PC-9 (cell line): ENCODE results near the gene VENTX. TPM values are rescaled to one million over a fixed set of nuclear protein-coding genes. Genes with fewer than 3 reads are reported as not detected.

Experiments used
- BruUV-seq: library from RNA; stranded (reverse); fragments of 400-500 nt; replicated peaks from 2 replicates; lab custom pipeline; 2021; lab: Mats Ljungman, UMichigan
- CTCF ChIA-PET: fragments of 300-600 bp; sonication (Branson Sonifier 250); formaldehyde crosslinking; loops from one replicate; lab custom pipeline; 2022; ENCODE audit warnings: antibody characterized with exemption; lab: Charles Lee
- POLR2A ChIA-PET: fragments of 300-600 bp; sonication (Branson Sonifier 250); formaldehyde crosslinking; loops from one replicate; lab custom pipeline; 2022; ENCODE audit warnings: antibody characterized with exemption; ENCODE audit not compliant: unreplicated experiment; lab: Charles Lee
- DNase-seq, 2 experiments: peaks; one replicate each; pipeline versions ENCODE4 v3.0.0 to v3.0.0-alpha.2; 2015 to 2022; ENCODE audit warnings: mixed read lengths in 1 of 2
- H2AFZ ChIP-seq: fragments of 200-600 bp; sonication (generic); 2 replicates; pipeline ENCODE4 v1.8.1; 2017; ENCODE audit warnings: antibody characterized with exemption
- H3F3A ChIP-seq: fragments of 200-600 bp; sonication (generic); 2 replicates; pipeline ENCODE4 v1.8.1; 2017; ENCODE audit warnings: antibody characterized with exemption, mild to moderate bottlenecking, low read depth; ENCODE audit not compliant: insufficient read depth
- H3K27ac ChIP-seq: fragments of 200-600 bp; sonication (generic); 2 replicates; pipeline ENCODE4 v1.6.1; 2016; ENCODE audit warnings: mixed run types
- H3K27me3 ChIP-seq: fragments of 200-600 bp; sonication (generic); 2 replicates; pipeline ENCODE4 v1.6.1; 2016; ENCODE audit warnings: low read depth, mixed run types; ENCODE audit not compliant: insufficient read depth
- H3K36me3 ChIP-seq: fragments of 200-600 bp; sonication (generic); 2 replicates; pipeline ENCODE4 v1.6.1; 2016; ENCODE audit warnings: low read depth, mixed run types
- H3K4me1 ChIP-seq: fragments of 200-600 bp; sonication (generic); replicated peaks from 2 replicates; pipeline ENCODE4 v1.6.1; 2016; ENCODE audit warnings: mixed run types; ENCODE audit not compliant: insufficient read depth
- H3K4me2 ChIP-seq: fragments of 200-600 bp; sonication (generic); 2 replicates; pipeline ENCODE4 v1.6.1; 2017; ENCODE audit warnings: mixed run types
- H3K4me3 ChIP-seq: fragments of 200-600 bp; sonication (generic); 2 replicates; pipeline ENCODE4 v1.6.1; 2016; ENCODE audit warnings: mixed run types
- H3K79me2 ChIP-seq: fragments of 200-600 bp; sonication (generic); 2 replicates; pipeline ENCODE4 v1.6.1; 2017; ENCODE audit warnings: low read depth, mixed run types
- H3K9me2 ChIP-seq: fragments of 200-600 bp; sonication (generic); 2 replicates; pipeline ENCODE4 v1.8.1; 2017; ENCODE audit warnings: mild to moderate bottlenecking; ENCODE audit not compliant: insufficient read depth
- H3K9me3 ChIP-seq: fragments of 200-600 bp; sonication (generic); 2 replicates; pipeline ENCODE4 v1.8.1; 2016; ENCODE audit warnings: low read depth; ENCODE audit not compliant: insufficient read depth
- H4K20me1 ChIP-seq: fragments of 200-600 bp; sonication (generic); 2 replicates; pipeline ENCODE4 v1.8.1; 2017; ENCODE audit not compliant: insufficient read depth
- CTCF ChIP-seq: fragments of 200-600 bp; sonication (generic); conservative IDR thresholded peaks from 2 replicates; pipeline ENCODE4 v1.6.1; 2017; ENCODE audit warnings: mixed run types, antibody characterized with exemption, mild to moderate bottlenecking, moderate library complexity
- EZH2 ChIP-seq: fragments of 200-600 bp; sonication (generic); IDR thresholded peaks from 2 replicates; pipeline ENCODE4 v1.8.0; 2017; ENCODE audit warnings: antibody characterized with exemption, low read depth
- intact Hi-C: fragments of 100-400 bp; cut with micrococcal nuclease; formaldehyde crosslinking; loops from one replicate; pipeline ENCODE4 v1.10.0; 2022; ENCODE audit not compliant: unreplicated experiment
- total RNA-seq: library from RNA; stranded (reverse); gene quantifications from 2 replicates; pipeline ENCODE4 v1.2.3, GENCODE V29; 2021

VENTX gene
- total RNA-seq, 1 experiment from 2014 or later: not detected

GRCh38 chr10:133270773-133271297, 33.2 kb downstream of the VENTX start:
- ChIA-PET POLR2A (no interaction called here), CTCF (no interaction called here)
- no peak for DNase-seq
- H3K27ac ChIP-seq: no peak overlapping the region
- no peak overlapping the region for H3K4me2 ChIP-seq
- H4K20me1 ChIP-seq: no peaks in the 10 kb centered on the region
- no peaks in the 10 kb centered on the region for H3K36me3 ChIP-seq
- no peaks in the 10 kb centered on the region for H3F3A ChIP-seq
- no peak for TF ChIP-seq CTCF
- no peak overlapping the region for H3K4me3 ChIP-seq
- H2AFZ ChIP-seq: no peak overlapping the region
- peaks cover 11% of the 10 kb centered on the region for H3K4me1 ChIP-seq
- BruUV-seq: no TSS peak
- H3K9me3 ChIP-seq: no peaks in the 10 kb centered on the region
- no peaks in the 10 kb centered on the region for H3K27me3 ChIP-seq
- intact Hi-C loops: no loop called here
- H3K9me2 ChIP-seq: no peaks in the 10 kb centered on the region
- H3K79me2 ChIP-seq: 0 out of 2 replicates have a peak, but pooled peaks cover 5% of the 10 kb centered on the region

GRCh38 chr10:133271521-133272300, 34.1 kb downstream of the VENTX start:
- no TSS peak for BruUV-seq
- DNase-seq: no peak
- TF ChIP-seq CTCF (no peak), EZH2 (no peak)
- Histone ChIP-seq H3F3A (no peaks in the 10 kb centered on the region), H3K9me3 (no peaks in the 10 kb centered on the region), H3K4me1 (peaks cover 11% of the 10 kb centered on the region), H4K20me1 (no peaks in the 10 kb centered on the region), H3K27me3 (no peaks in the 10 kb centered on the region), H3K27ac (no peak overlapping the region), H3K36me3 (no peaks in the 10 kb centered on the region), H3K9me2 (no peaks in the 10 kb centered on the region), H3K4me3 (no peak overlapping the region), H3K79me2 (0 out of 2 replicates have a peak, but pooled peaks cover 5% of the 10 kb centered on the region), H3K4me2 (no peak overlapping the region), H2AFZ (no peak overlapping the region)
- POLR2A ChIA-PET: no interaction called here
- CTCF ChIA-PET: no interaction called here
- intact Hi-C loops: no loop called here

- ChIA-PET CTCF (no interaction called here), POLR2A (no interaction called here)
- no TSS peak for BruUV-seq
- no peaks in the 10 kb centered on the region for H3K9me2 ChIP-seq
- peaks cover 18% of the 10 kb centered on the region for H3K4me1 ChIP-seq
- no peak overlapping the region for H3K4me2 ChIP-seq
- 0 out of 2 replicates have a peak, but pooled peaks cover 5% of the 10 kb centered on the region for H3K79me2 ChIP-seq
- H3K27ac ChIP-seq: no peak overlapping the region
- TF ChIP-seq EZH2 (no peak), CTCF (no peak)
- no peak overlapping the region for H3K4me3 ChIP-seq
- H4K20me1 ChIP-seq: no peaks in the 10 kb centered on the region
- no peaks in the 10 kb centered on the region for H3K36me3 ChIP-seq
- H2AFZ ChIP-seq: no peak overlapping the region
- intact Hi-C loops: no loop called here
- no peaks in the 10 kb centered on the region for H3K9me3 ChIP-seq
- no peaks in the 10 kb centered on the region for H3K27me3 ChIP-seq
- DNase-seq: no peak
- peaks cover 6% of the 10 kb centered on the region for H3F3A ChIP-seq
These were observed 34.8 kb downstream of the VENTX start for GRCh38 chr10:133272301-133272963.
